Activated gamma-delta T cell treated with anti-CD3 and anti-CD28 coated beads, Interleukin-2, amount 50 U/mL, for 16 hours (primary cell): Measurements from ENCODE around the gene EPHB2.

Experiments
- DNase-seq: peaks from one replicate; pipeline ENCODE4 v3.0.0-alpha.2; 2020; ENCODE audit warnings: low read depth

EPHB2 gene

GRCh38 chr1:22884806-22885530 lies 174.3 kb downstream of the EPHB2 start:
- no peak for DNase-seq

- no peak for DNase-seq
Observed at GRCh38 chr1:22886211-22886610, 175.6 kb downstream of the EPHB2 start.

GRCh38 chr1:22887491-22887890 lies 176.9 kb downstream of the EPHB2 start:
- no peak for DNase-seq

- DNase-seq, result no peak
Observed at GRCh38 chr1:22888320-22889075, 177.9 kb downstream of the EPHB2 start.

- DNase-seq, result no peak
Observed at GRCh38 chr1:22889213-22889827, 178.7 kb downstream of the EPHB2 start.

GRCh38 chr1:22892789-22893188 lies 182.2 kb downstream of the EPHB2 start:
- no peak for DNase-seq

- no peak for DNase-seq
Observed at GRCh38 chr1:22893292-22893691, 182.7 kb downstream of the EPHB2 start.

GRCh38 chr1:22895357-22895756 lies 184.7 kb downstream of the EPHB2 start:
- no peak for DNase-seq

- no peak for DNase-seq
Observed at GRCh38 chr1:22896184-22896583, 185.5 kb downstream of the EPHB2 start.

GRCh38 chr1:22900451-22900850 lies 189.8 kb downstream of the EPHB2 start:
- no peak for DNase-seq

GRCh38 chr1:22903113-22903512 lies 192.5 kb downstream of the EPHB2 start:
- no peak for DNase-seq

- DNase-seq, result no peak
Observed at GRCh38 chr1:22906968-22907367, 196.3 kb downstream of the EPHB2 start.

- DNase-seq, result no peak
Observed at GRCh38 chr1:22907528-22907927, 196.9 kb downstream of the EPHB2 start.

GRCh38 chr1:22908880-22909426 lies 198.3 kb downstream of the EPHB2 start:
- no peak for DNase-seq

- DNase-seq, result no peak
Observed at GRCh38 chr1:22910286-22910685, 199.6 kb downstream of the EPHB2 start.

GRCh38 chr1:22910986-22911651 lies 200.5 kb downstream of the EPHB2 start:
- DNase-seq, result no peak

GRCh38 chr1:22912311-22912710 lies 201.7 kb downstream of the EPHB2 start:
- DNase-seq, result no peak

- no peak for DNase-seq
Observed at GRCh38 chr1:22913421-22914141, 202.9 kb downstream of the EPHB2 start.

GRCh38 chr1:22914156-22914555 lies 203.5 kb downstream of the EPHB2 start:
- DNase-seq, result no peak

- DNase-seq, result no peak
Observed at GRCh38 chr1:22914633-22915217, 204.1 kb downstream of the EPHB2 start.

- no peak for DNase-seq
Observed at GRCh38 chr1:22915231-22915630, 204.6 kb downstream of the EPHB2 start.
